GM12801 (cell line): ENCODE results near the gene MRAP2.

Experiments
- CTCF ChIP-seq: IDR thresholded peaks from one replicate; pipeline ENCODE4 v1.5.1; 2011; ENCODE audit warnings: control low read depth; ENCODE audit not compliant: insufficient read length; ENCODE audit errors: extremely low read depth

Gene MRAP2

DNA sequence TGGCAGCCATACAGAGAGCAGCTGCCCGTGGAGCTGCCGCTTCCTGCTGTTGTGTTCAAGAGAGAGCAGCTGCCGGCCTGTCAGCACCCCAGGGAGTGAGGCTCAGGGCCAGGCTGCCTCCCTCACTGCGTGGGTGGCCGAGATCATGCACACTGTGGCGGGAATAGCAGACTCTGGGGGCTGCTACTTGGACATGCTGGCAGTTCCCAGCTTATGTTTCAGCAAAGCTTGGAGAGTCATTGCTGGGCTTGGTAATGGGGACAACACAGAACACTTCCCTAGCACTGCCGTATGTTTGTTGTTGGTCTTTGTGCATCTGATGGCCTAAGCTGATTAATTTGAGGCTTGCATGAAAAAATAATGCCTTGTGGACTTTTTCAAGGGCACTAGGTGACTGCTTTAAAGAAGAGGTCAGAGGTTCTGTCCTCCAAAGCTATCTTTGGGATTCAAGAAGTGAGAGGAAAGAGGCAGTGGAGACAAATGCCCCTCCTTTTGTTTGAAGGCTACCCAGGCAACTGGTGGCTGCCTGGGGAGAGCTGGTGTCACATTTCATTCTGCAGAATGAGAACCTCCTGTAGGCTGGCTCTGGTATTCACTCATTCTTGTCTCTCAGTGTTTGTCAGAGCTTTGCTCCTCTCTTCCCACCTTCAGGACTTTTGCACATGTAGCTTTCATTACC, 18.8 kb downstream of the MRAP2 start:
- no peak for TF ChIP-seq CTCF

DNA sequence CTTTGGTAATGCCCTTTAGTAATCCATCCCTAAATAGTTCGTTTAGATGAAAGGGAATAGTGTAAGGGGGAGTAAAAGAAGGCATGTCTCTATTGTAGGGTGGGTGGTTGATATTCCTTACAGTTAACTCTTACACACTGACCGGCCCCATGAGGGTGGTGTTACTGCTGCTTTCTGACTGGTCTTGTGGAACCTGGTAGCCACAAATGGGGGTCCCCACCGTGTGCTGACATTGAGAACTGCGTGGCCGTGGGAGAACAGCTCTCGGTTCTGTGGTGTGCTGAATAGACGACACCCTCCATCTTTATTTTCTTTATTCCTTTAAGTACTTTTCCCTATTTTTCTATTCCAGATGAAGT, 19.3 kb downstream of the MRAP2 start:
- no peak for TF ChIP-seq CTCF

DNA sequence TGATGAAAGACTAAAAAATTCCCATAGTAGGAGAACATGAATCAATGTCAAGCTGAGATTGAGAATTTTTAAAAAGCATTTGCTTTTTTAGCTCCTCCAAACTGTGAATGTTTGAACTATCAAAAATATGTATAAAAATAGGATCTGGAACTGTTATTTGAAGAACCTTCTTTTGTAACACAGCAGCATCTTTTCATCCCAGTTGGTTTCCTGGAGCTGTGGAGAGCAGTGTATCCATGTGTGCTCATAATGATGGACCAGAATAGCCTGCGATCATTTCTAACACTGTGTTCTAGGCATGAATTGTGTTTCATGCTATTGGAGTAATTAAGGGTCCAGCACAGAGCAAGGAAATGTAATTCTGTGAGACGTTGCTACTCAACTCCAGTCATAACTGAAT, 22.1 kb downstream of the MRAP2 start:
- no peak for TF ChIP-seq CTCF

DNA sequence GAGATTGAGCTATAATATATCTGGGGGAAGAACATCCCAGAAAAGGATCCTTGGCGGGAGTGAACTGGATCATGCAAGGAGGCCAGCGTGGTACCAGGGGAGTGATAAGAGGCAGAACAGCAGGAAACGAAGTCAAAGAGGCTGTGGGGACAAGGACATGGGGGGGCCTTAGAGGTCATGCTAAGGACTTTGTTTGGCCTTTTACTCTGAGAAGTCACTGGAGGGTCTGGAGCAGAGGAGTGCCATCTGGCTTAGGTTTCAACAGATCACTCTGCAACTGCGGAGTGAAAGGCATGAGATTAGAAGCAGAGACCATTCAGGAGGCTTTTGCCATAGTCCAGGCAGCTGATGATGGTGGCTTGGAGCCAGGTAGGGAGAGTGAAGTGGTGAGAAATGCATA, 24.3 kb downstream of the MRAP2 start:
- TF ChIP-seq CTCF = no peak

GRCh38 chr6:84059082-84059481, 25.5 kb downstream of the MRAP2 start:
- no peak for TF ChIP-seq CTCF

GRCh38 chr6:84061174-84061573, 27.6 kb downstream of the MRAP2 start:
- no peak for TF ChIP-seq CTCF

DNA sequence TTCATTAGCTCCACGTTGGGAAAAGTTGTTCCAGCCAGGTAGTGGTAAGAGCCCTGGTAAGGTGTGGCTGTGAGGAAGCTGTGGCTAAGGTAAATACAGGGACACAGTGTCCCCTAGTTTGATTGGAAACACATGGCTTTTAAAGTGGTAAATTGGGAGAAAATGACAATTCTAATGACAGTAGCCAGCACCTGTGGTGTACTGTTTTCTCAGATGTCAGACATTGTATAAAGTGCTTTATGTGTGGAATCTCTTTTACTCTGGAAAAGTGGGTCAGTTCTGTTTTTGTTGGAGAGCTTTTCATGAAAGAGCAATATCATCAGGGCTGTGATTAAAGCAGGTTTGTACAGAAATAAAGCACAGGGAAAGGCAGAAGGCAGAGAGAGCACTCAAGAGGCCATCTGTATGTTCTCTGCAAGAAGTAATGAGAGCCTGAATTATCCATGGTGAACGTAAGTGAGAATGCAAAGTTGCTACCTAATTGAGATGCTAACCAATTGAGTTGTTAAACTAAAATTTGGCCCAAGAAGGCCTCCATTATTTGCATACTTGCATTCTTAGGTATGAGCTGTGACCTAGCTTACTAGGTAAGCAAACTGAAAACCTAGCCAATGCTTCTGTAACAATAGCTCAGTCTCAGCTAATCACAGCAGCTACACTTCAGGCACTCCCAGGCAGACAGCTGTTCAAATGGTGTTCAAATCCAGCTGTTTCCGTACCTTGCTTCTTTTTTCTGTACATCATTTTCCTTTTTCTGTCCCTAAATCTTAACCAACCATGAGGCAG, 28.2 kb downstream of the MRAP2 start:
- no peak for TF ChIP-seq CTCF
